ENCODE data around the gene WAS. TPM values are rescaled to one million over a fixed set of nuclear protein-coding genes. Genes with fewer than 3 reads are reported as not detected.
"Not testable (repeated sequence)": the region's sequence is repeated elsewhere in the genome, so short reads cannot be mapped to it uniquely, and the experiment has no call there.

WAS gene
- total RNA-seq, 2 donors from 2014 or later = 1.0 TPM; not detected in 1

- no peaks in the 10 kb centered on the region for H3K4me1 ChIP-seq
- H3K4me3 ChIP-seq = no peak overlapping the region
- no peaks in the 10 kb centered on the region for H3K27me3 ChIP-seq
- DNase-seq = no peak
- no peaks in the 10 kb centered on the region for H3K36me3 ChIP-seq (replicated peaks in 1 of 2; ENCODE audit: insufficient read depth in 1 of 2, low read depth in 2 of 2)
- WGBS, 2 donors = 46 to 67% methylated on average over 7 to 8 of the region's 12 CpGs
- intact Hi-C loops (cut with DNase I) = no loop called here
- ATAC-seq = no peak
- TF ChIP-seq POLR2A (IDR thresholded peaks at IDR 0.05) = no peak
- TF ChIP-seq, protein P1, sequence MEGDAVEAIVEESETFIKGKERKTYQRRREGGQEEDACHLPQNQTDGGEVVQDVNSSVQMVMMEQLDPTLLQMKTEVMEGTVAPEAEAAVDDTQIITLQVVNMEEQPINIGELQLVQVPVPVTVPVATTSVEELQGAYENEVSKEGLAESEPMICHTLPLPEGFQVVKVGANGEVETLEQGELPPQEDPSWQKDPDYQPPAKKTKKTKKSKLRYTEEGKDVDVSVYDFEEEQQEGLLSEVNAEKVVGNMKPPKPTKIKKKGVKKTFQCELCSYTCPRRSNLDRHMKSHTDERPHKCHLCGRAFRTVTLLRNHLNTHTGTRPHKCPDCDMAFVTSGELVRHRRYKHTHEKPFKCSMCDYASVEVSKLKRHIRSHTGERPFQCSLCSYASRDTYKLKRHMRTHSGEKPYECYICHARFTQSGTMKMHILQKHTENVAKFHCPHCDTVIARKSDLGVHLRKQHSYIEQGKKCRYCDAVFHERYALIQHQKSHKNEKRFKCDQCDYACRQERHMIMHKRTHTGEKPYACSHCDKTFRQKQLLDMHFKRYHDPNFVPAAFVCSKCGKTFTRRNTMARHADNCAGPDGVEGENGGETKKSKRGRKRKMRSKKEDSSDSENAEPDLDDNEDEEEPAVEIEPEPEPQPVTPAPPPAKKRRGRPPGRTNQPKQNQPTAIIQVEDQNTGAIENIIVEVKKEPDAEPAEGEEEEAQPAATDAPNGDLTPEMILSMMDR (IDR thresholded peaks at IDR 0.05) = no peak
- no peak overlapping the region for H3K27ac ChIP-seq
- H3K9me3 ChIP-seq = no peaks in the 10 kb centered on the region
Observed at GRCh38 chrX:48685416-48685815, 1.8 kb downstream of the WAS start.

GRCh38 chrX:48688531-48689150, 5.0 kb downstream of the WAS start:
- 0 to 32% methylated on average over 1 to 14 of the region's 19 CpGs for WGBS, 2 donors
- H3K9me3 ChIP-seq = no peaks in the 10 kb centered on the region
- H3K36me3 ChIP-seq (replicated peaks in 1 of 2; ENCODE audit: insufficient read depth in 1 of 2, low read depth in 2 of 2) = no peaks in the 10 kb centered on the region
- H3K27ac ChIP-seq = no peak overlapping the region
- no peak for ATAC-seq
- no peaks in the 10 kb centered on the region for H3K27me3 ChIP-seq
- H3K4me1 ChIP-seq = no peaks in the 10 kb centered on the region
- DNase-seq = no peak
- intact Hi-C loops (cut with DNase I) = no loop called here
- no peak overlapping the region for H3K4me3 ChIP-seq
- TF ChIP-seq, protein P1 (IDR thresholded peaks at IDR 0.05) = no peak
- TF ChIP-seq POLR2A (IDR thresholded peaks at IDR 0.05) = no peak

DNA sequence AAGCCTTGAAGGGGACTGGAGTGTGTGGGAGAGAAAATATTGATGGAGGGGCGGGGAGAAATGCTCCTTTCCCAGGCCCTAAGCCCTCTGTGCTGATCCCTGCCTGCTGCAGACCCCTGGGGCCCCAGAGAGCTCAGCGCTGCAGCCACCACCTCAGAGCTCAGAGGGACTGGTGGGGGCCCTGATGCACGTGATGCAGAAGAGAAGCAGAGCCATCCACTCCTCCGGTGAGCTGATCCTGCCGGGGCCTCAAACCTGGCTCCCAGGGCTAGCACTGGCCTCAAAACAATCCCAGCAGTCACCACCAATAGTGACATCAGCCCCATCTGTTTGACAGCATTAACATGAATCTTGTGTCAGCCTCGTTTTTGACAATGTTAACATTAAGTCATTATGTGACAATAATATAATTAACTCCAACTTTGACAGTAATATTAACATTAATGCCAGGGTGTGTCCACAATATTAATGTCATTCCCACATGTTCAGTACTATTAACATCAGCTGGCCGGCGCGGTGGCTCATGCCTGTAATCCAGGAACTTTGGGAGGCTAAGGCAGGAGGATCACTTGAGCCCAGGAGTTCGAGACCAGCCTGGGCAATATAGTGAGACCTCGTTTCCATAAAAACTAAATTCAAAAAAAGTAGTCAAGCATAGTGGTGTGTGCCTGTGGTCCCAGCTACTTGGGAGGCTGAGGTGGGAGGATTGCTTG, 5.8 kb downstream of the WAS start:
- no peak overlapping the region for H3K4me3 ChIP-seq
- H3K9me3 ChIP-seq = no peaks in the 10 kb centered on the region
- H3K27me3 ChIP-seq = no peaks in the 10 kb centered on the region
- WGBS, 2 donors = 52 to 65% methylated on average over 4 to 11 of the region's 11 CpGs
- no peak for ATAC-seq
- no peaks in the 10 kb centered on the region for H3K36me3 ChIP-seq (replicated peaks in 1 of 2; ENCODE audit: insufficient read depth in 1 of 2, low read depth in 2 of 2)
- TF ChIP-seq, protein P1 (IDR thresholded peaks at IDR 0.05) = no peak
- TF ChIP-seq POLR2A (IDR thresholded peaks at IDR 0.05) = no peak
- no peak for DNase-seq
- no peaks in the 10 kb centered on the region for H3K4me1 ChIP-seq
- H3K27ac ChIP-seq = no peak overlapping the region
- intact Hi-C loops (cut with DNase I) = no loop called here

- DNase-seq; ATAC-seq; intact Hi-C loops (cut with DNase I); H3K4me1 ChIP-seq; H3K4me3 ChIP-seq; H3K27me3 ChIP-seq; H3K27ac ChIP-seq; H3K36me3 ChIP-seq (replicated peaks in 1 of 2; ENCODE audit: insufficient read depth in 1 of 2, low read depth in 2 of 2); H3K9me3 ChIP-seq: not testable (repeated sequence)
- WGBS, 2 donors = 60 to 61% methylated on average over 5 of the region's 5 CpGs
Observed at GRCh38 chrX:48691746-48692145, 8.1 kb downstream of the WAS start.

DNA sequence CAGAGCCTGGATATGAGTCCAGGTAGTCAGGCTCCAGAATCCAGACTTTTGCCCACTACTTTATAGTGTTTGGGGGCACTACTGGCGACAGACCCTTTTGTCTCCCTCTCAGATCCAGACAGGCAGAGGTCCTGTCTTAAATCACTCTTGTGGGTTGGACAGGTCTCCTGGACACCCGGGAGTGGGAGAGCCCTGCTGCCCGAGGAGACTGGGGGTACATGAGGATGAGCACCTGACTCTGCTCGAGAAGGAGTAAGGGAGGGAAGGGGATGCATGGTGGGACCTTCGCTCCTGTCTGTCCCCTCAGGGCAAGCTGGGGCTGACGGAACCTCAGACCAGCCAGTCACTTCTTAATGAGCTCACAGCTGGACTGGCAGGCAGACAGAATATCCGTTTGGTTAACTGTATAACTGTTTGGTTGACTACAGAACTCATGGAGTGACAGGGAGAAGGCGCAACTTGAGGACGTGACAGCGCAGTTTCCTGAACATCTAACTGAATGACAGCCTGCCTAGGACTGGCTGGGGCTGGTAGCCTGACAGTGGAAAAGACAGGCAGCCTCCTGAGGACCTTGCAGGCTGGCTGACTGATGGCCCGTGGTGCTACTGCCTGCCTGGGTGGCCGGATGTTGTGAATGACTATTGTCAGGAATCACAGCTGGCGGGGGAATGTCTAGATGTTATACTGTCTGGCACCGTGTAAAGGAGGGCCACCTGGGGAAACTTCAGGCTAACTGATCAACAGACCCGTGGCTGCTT, 11.4 kb downstream of the WAS start:
- Histone ChIP-seq H3K9me3 (no peaks in the 10 kb centered on the region), H3K36me3 (replicated peaks in 1 of 2; ENCODE audit: insufficient read depth in 1 of 2, low read depth in 2 of 2) (no peaks in the 10 kb centered on the region), H3K27me3 (no peaks in the 10 kb centered on the region), H3K4me1 (peaks cover 7% of the 10 kb centered on the region), H3K27ac (no peak overlapping the region), H3K4me3 (no peak overlapping the region)
- WGBS, 2 donors = 41% methylated on average over 14 of the region's 15 CpGs; no CpG with 5 or more reads in 1 of the 2 donors
- no peak for DNase-seq
- ATAC-seq = no peak
- intact Hi-C loops (cut with DNase I) = no loop called here
- TF ChIP-seq, protein P1 (IDR thresholded peaks at IDR 0.05) = no peak
- TF ChIP-seq POLR2A (IDR thresholded peaks at IDR 0.05) = no peak

All from body of pancreas (tissue), 4 donors.